HG03457 (cell line): ENCODE results near the gene FHL2.

Experiments used
- ATAC-seq: cut with Tn5 transposase; IDR thresholded peaks from one replicate; pipeline ENCODE4 v1.9.1; 2021; ENCODE audit warnings: moderate number of reproducible peaks; ENCODE audit not compliant: unreplicated experiment

FHL2 gene

GRCh38 chr2:105399207-105399861, 483 bp upstream of the FHL2 start:
- no peak for ATAC-seq

DNA sequence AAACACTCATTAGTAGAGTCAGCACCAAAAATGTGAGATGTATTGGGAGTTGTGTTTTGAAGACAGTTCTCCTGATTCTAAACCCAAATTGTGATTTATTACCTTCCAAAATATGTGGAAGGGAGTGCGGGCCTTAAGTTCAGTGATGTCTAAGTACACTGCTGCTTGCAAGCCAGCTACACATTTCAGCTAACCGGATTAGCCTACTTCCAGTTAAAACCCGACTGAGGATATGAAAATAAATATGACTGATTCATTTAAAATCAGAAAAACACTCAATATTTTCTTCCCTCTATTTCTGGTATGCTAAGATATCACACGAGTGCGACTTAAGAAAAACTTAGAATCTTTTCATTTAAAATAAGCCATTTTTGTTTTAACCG, 907 bp downstream of the FHL2 start:
- no peak for ATAC-seq

DNA sequence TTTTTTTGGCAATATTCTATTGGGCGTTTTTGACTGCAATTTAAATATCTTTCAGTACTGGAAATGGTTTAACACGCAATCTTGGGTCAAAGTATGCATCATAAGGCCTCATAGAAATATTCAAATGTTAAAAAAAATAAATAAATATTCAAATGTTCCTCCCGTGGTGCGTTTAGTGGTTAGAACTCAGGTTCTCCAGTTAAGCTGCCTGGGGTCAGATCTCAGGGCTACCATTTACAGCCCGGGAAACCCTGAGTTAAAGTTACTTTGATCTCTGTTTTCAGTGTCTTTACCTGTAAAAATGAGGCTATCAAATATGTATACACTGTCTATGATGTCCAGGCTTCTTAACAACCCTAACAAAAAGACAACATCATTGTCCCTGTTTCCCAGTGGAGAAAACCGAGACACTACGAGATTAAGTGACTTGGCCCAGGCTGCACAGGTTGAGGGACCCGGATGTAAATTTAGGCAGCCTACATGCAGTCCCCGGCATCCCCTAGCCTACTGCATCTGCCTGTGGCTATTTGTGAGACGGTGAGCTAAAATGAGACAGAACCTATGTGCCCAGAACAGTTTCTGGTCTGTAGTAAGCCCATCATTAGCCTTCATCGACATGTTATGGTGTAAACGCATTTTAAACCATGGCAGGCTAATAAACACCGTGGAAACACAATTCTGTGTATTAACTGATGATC, 1.7 kb downstream of the FHL2 start:
- no peak for ATAC-seq

- no peak for ATAC-seq
Measured at GRCh38 chr2:105396254-105397024, 2.4 kb downstream of the FHL2 start.

GRCh38 chr2:105395691-105396090, 3.2 kb downstream of the FHL2 start:
- ATAC-seq: no peak

DNA sequence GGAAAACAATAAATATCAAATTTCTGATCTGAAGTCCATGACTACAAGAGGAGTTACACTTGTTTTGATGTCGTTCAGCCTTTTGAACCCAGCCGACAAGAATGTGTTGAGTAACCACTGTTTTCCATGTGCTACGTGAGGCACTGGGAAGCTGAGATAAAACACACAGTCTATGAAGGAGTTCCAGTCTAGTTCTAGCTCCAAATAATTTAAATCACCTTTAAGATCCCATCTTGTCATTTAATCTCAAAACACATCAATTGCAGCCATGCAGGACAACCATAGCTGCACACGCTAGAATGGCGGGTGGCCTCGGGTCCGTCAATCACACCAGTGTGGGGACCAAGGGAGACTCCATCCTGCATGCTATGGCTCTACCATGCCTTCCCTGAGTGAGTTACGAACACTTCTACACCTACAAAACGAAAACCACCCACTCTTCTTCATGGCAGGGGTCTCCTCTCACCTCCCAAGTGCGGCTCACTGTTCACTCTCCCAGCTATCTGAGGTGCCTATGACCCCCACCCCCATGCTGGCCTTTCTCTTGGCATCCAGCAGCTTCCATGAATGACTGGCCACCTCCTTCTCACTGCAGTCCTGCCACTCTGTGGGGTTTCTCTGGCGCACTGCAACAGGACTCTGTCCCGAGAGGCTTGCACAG, 3.8 kb downstream of the FHL2 start:
- ATAC-seq: no peak

DNA sequence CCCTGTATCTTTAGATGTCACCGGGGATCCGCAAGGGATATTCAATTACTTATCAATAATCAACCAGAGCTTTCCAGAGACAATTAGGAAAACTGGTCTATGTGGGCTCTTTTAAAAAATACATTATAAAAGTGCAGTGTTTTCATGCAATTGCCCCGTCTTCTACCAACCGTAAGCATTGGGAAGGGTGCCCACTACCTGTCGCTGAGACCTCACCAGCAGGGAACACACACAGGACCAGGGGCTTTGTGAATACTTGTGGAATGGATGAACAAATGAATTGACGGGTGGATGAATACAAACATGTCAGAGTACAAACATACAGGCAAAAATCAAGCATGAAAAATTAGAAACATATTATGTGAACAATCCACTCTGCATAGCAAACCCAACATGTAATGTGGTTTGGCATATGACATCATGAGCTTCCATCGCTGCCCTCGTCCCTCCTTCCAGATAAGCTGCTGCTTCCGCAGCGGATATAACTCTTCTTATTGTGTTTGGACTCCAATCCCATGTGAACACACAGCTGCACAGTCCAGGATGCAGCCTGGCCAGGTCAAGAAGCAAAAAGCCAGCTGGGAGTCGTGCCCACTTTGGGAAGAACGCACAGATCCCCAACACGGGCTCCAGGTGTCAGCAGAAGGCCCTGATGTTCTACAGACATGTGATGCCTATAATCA, 5.3 kb downstream of the FHL2 start:
- no peak for ATAC-seq

DNA sequence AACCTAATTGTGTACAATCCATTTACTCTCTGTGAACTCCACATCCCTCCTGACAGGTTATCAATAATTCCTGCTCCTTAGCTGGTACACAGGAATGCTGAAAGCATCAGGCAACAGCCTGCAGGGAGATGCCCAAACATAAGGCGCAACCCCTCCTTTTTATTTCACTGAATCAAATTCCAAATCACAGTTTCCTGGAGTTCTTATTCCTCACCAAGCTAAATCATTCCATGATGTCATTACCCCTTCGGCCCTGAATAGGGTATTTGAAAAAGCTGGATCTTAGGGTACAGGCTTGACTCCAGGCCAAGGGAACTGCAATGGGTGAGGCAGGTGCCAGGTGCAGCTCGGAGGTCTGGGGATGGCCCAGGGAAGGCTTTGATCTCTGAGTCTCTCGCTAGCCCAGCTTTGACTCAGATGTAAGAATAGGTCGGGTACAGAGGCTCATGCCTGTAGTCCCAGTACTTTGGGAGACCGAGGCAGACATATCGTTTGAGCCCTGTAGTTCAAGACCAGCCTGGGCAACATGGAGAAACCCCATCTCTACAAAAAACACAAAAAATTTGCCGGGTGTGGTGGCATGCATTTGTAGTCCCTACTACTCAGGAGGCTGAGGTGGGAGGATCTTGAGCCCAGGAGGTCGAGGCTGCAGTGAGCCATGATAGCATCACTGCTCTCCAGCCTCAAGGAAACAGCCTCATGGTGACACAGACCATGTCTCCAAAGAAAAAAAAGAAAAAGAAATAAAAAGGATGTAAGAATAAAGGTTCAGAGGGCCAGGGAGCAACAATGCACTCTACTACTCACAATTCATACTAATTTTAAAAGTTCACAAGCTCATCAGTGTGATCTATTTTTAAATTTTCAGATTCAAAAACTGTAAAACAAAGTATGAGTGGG, 6.8 kb downstream of the FHL2 start:
- no peak for ATAC-seq

- ATAC-seq: no peak
Measured at GRCh38 chr2:105391058-105391627, 7.7 kb downstream of the FHL2 start.

- no peak for ATAC-seq
Measured at GRCh38 chr2:105390454-105390853, 8.4 kb downstream of the FHL2 start.

- ATAC-seq: no peak
Measured at GRCh38 chr2:105388971-105389381, 9.9 kb downstream of the FHL2 start.

- no peak for ATAC-seq
Measured at GRCh38 chr2:105387225-105387624, 11.6 kb downstream of the FHL2 start.

DNA sequence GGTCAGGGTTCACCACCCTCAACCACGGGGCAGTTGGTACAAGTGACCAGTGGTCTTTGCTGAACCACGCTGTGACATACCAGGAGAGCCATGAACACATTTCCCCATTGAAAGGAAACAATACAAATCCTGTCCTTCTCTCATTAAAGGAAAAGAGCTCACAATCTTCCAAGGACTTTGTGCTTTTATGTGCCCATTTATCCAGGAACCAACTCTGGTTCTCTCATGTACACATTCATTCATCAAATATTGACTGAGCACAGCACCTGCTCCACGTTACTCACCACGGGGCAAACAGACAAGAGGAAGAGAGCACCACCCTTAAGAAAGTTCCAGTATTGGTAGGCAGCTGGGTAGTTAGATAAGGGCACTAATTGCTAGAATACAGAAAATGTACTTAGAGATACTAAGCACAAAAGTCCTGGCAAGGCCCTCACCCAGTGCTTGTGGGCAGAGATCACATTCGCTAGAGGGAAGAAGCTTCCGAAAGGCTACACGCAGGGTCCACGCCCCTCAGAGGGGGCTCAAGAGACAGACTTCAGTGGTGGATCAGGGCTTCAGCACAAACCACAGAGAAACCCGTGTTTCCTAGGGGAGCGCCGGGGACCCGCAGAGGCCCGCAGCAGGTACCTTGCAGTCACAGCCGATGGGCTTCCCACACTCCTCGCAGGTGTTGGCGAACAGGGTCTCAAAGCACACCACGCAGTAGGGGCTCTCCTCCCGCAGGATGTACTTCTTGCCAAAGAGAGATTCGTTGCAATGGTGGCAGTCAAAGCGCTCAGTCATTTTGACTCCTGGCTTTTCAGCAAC, 12.9 kb downstream of the FHL2 start:
- ATAC-seq: no peak

DNA sequence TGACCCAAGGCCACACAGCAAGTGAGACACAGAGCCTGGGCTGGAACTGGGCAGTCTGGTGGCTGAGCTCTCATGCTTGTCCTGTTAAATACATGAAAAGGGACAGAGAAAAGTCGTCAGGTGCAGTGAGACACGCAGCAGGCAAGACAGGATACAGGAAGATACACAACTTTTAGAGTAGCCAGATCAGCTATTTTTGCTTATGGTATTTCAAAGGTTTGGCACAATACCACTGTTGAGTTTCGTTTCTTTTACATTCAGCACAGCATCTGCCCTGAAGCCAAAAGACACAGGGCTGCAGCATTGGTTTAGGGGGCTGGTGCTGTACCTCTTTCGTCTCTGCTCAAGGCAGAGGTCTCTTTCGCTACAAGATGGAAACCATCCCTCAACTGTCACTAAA, 14.0 kb downstream of the FHL2 start:
- ATAC-seq: no peak

DNA sequence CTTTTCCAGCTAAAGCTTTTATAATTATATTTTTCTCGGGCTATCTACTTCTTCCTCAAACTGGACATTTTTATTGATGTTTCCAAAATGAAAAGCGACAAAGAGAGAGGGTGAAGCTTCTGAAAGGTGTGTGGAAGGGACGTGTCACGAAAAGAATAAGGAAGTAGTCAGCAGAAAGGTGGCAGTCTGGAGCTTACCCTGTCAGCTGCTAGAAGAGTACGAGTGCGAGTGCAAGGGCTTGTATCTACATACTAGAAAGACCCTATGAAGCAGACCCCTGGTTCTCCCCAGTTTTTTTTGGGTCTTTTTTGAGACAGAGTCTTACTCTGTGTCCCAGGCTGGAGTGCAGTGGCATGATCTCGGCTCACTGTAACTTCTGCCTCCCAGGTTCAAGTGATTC, 14.6 kb downstream of the FHL2 start:
- no peak for ATAC-seq

DNA sequence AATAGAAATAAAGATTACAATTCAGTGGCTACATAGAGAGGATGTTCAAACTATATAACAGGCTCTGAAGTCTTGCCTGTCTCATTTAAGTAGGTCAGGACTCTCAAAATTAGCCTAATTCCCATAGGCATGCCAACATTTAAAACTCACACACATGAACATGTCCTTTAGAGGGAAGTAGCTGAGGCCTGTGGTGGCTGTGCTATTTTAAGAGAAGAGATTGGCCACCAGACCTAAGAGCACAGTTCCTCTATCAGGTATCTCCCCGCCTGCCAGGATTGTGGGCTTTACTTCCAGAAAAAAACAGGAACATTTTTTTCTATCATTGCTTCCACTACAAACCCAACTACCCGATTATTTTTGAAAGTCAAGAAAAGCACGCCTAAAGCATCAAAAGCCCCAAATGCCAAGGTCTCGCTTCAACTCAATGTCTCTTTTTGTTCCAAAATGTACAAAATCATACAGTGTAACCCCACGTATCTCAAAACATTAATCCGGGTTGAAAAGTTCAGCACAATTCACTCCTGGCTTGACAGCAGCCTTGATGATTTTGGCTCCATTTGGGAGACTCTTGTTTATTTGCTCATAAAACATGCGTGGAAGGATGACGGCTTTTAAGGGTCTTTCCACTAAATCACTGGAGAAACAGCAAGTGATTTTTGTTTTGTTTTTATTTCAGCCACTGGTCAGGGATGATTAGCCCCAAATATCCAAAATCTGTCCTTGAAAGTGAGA, 15.3 kb downstream of the FHL2 start:
- ATAC-seq: no peak

DNA sequence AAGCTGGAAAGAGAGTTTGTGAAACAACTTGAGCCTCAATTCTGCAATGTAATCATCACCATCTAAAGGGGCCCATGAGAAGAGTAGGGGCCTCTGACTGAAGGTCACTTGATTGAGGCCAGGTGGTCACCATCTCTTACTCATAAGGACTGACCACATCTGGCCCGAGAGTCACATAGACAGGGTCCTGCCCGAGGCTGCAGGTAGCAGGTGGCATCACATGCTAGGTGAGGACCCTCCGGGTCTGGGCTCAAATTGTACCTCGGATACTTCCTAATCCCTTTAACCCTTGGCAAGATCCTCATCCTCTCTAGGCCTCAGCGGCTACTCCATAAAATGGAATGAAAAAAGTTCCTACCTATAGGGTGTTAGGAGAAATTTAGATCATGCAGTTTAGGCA, 16.7 kb downstream of the FHL2 start:
- no peak for ATAC-seq

DNA sequence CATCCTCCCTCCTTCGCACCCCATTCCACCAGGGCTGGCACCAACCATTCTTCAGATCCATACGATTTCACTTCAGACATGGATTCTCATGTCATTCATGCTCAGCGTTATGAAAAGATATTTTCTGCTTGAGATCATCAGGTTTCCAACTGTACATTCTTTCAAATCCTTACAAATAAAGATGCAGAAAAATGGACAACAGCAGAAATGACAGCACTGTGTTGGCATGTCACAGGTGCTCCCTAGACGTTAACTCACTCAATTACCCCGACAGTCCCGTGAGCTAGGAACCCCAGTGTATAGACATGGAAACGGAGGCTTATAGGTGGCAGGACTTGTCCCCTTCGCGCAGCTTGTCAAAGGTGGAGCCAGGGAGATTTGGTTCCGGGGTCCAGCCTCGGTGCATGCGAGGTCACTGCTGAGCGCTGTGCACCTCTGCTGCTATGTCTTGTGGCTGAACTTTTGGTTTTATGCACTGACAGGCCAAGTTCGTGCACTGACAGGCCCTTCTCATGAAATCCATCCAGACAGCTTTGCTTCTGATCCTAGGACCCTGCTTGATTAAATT, 17.7 kb downstream of the FHL2 start:
- no peak for ATAC-seq
